WTC11 (cell line): Measurements from ENCODE around the gene RYR1. TPM values are rescaled to one million over a fixed set of nuclear protein-coding genes. Genes with fewer than 3 reads are reported as not detected.
A peak's percentile ranks its signal among the peaks of the same experiment; 100 is the strongest.

Experiments
- ATAC-seq: fragments of 200-7000 bp; cut with Tn5 transposase; 2 replicates; pipeline ENCODE4 v1.10.0; 2021; ENCODE audit warnings: mild to moderate bottlenecking, moderate library complexity
- CTCF ChIA-PET: fragments of 300-600 bp; sonication (Branson Sonifier 250); formaldehyde crosslinking; loops from one replicate; lab custom pipeline; 2021; ENCODE audit warnings: antibody characterized with exemption; lab: Charles Lee
- POLR2A ChIA-PET: fragments of 350-600 bp; sonication (Branson Sonifier 250); formaldehyde crosslinking; loops from one replicate; lab custom pipeline; 2021; ENCODE audit warnings: antibody characterized with exemption; lab: Charles Lee
- DNase-seq: peaks from one replicate; pipeline ENCODE4 v3.0.0; 2021; ENCODE audit warnings: low spot score
- H3K27ac Mint-ChIP-seq: 2 replicates; pipeline ENCODE4 v1.8.0; 2021; ENCODE audit warnings: mixed read lengths
- H3K27me3 Mint-ChIP-seq: 2 replicates; pipeline ENCODE4 v1.8.0; 2021; ENCODE audit warnings: low read depth, mild to moderate bottlenecking, moderate library complexity, mixed read lengths
- H3K36me3 Mint-ChIP-seq: 2 replicates; pipeline ENCODE4 v1.8.0; 2021; ENCODE audit warnings: mixed read lengths
- H3K4me1 Mint-ChIP-seq: 2 replicates; pipeline ENCODE4 v1.8.0; 2022; ENCODE audit warnings: mixed read lengths
- H3K4me3 Mint-ChIP-seq: 2 replicates; pipeline ENCODE4 v1.8.0; 2021; ENCODE audit warnings: mild to moderate bottlenecking, moderate library complexity, mixed read lengths
- H3K9me3 Mint-ChIP-seq: 2 replicates; pipeline ENCODE4 v1.8.0; 2021; ENCODE audit warnings: mixed read lengths
- CBFB ChIP-seq: sonication (generic); formaldehyde crosslinking; IDR thresholded peaks from 2 replicates; pipeline ENCODE4 v1.8.1; 2022; ENCODE audit warnings: mild to moderate bottlenecking, low read depth, missing genetic modification reagents
- CREB1 ChIP-seq: sonication (generic); formaldehyde crosslinking; IDR thresholded peaks from 2 replicates; pipeline ENCODE4 v1.8.0; 2023; ENCODE audit warnings: mild to moderate bottlenecking, missing genetic modification reagents
- CREM ChIP-seq: sonication (generic); formaldehyde crosslinking; IDR thresholded peaks from 2 replicates; pipeline ENCODE4 v1.8.1; 2022; ENCODE audit warnings: mild to moderate bottlenecking, missing genetic modification reagents, moderate library complexity
- ELF4 ChIP-seq: sonication (generic); formaldehyde crosslinking; IDR thresholded peaks from 2 replicates; pipeline ENCODE4 v1.8.1; 2022; ENCODE audit warnings: low read depth, mild to moderate bottlenecking, moderate library complexity, missing genetic modification reagents
- ETV6 ChIP-seq: sonication (generic); formaldehyde crosslinking; IDR thresholded peaks from 2 replicates; pipeline ENCODE4 v1.8.1; 2022; ENCODE audit warnings: mild to moderate bottlenecking, missing genetic modification reagents
- GABPB1 ChIP-seq: sonication (generic); formaldehyde crosslinking; IDR thresholded peaks from 2 replicates; pipeline ENCODE4 v1.8.1; 2023; ENCODE audit warnings: mild to moderate bottlenecking, missing genetic modification reagents
- GRHL2 ChIP-seq: fragments of 250-450 bp; sonication (Bioruptor Pico); IDR thresholded peaks from 2 replicates; pipeline ENCODE4 v1.8.0; 2022; ENCODE audit warnings: mild to moderate bottlenecking, moderate library complexity; ENCODE audit not compliant: insufficient replicate concordance, severe bottlenecking
- HMGXB4 ChIP-seq: sonication (generic); formaldehyde crosslinking; IDR thresholded peaks from 2 replicates; pipeline ENCODE4 v1.8.1; 2023; ENCODE audit warnings: mild to moderate bottlenecking, moderate library complexity, missing genetic modification reagents
- IRF2 ChIP-seq: sonication (generic); formaldehyde crosslinking; IDR thresholded peaks from 2 replicates; pipeline ENCODE4 v1.8.0; 2022; ENCODE audit warnings: low read depth, missing genetic modification reagents, borderline replicate concordance
- JUN ChIP-seq: sonication (generic); formaldehyde crosslinking; IDR thresholded peaks from 2 replicates; pipeline ENCODE4 v1.8.0; 2023; ENCODE audit warnings: mild to moderate bottlenecking, missing genetic modification reagents
- NFE2L1 ChIP-seq: sonication (generic); formaldehyde crosslinking; IDR thresholded peaks from 2 replicates; pipeline ENCODE4 v1.8.1; 2023; ENCODE audit warnings: missing genetic modification reagents
- NR1H2 ChIP-seq: sonication (generic); formaldehyde crosslinking; IDR thresholded peaks from 2 replicates; pipeline ENCODE4 v1.9.0; 2021; ENCODE audit warnings: mild to moderate bottlenecking, moderate library complexity, missing genetic modification reagents
- NR2C2 ChIP-seq: sonication (generic); formaldehyde crosslinking; IDR thresholded peaks from 2 replicates; pipeline ENCODE4 v1.8.0; 2022; ENCODE audit warnings: mild to moderate bottlenecking, missing genetic modification reagents
- NR3C1 ChIP-seq: sonication (generic); formaldehyde crosslinking; conservative IDR thresholded peaks from 2 replicates; pipeline ENCODE4 v1.8.1; 2023; ENCODE audit warnings: low read depth, mild to moderate bottlenecking, missing genetic modification reagents
- PRRX2 ChIP-seq: fragments of 250-450 bp; sonication (Bioruptor Pico); IDR thresholded peaks from 2 replicates; pipeline ENCODE4 v1.8.0; 2021; ENCODE audit warnings: mild to moderate bottlenecking
- RELA ChIP-seq: sonication (generic); formaldehyde crosslinking; IDR thresholded peaks from 2 replicates; pipeline ENCODE4 v1.8.1; 2022; ENCODE audit warnings: missing genetic modification reagents, mild to moderate bottlenecking, borderline replicate concordance
- RORB ChIP-seq: fragments of 250-450 bp; sonication (Bioruptor Pico); IDR thresholded peaks from 2 replicates; pipeline ENCODE4 v1.9.0; 2021; ENCODE audit warnings: mild to moderate bottlenecking
- ZBTB43 ChIP-seq: sonication (generic); formaldehyde crosslinking; IDR thresholded peaks from 2 replicates; pipeline ENCODE4 v1.8.1; 2023; ENCODE audit warnings: mild to moderate bottlenecking, missing genetic modification reagents
- ZNF219 ChIP-seq: sonication (generic); formaldehyde crosslinking; IDR thresholded peaks from 2 replicates; pipeline ENCODE4 v1.8.0; 2023; ENCODE audit warnings: missing genetic modification reagents, mild to moderate bottlenecking, borderline replicate concordance
- ZSCAN18 ChIP-seq: fragments of 250-450 bp; sonication (Bioruptor Pico); IDR thresholded peaks from 2 replicates; pipeline ENCODE4 v2.1.2; 2022; ENCODE audit warnings: mild to moderate bottlenecking, moderate library complexity
- total RNA-seq: library from RNA; stranded (reverse); gene quantifications from 3 replicates; pipeline ENCODE4 v1.2.3, GENCODE V29; 2021
- TF ChIP-seq, protein P1 (sequence below): sonication (generic); formaldehyde crosslinking; IDR thresholded peaks from 2 replicates; pipeline ENCODE4 v1.8.1; 2023; ENCODE audit warnings: mild to moderate bottlenecking, missing genetic modification reagents, moderate library complexity
- TF ChIP-seq, protein P2 (sequence below): sonication (generic); formaldehyde crosslinking; IDR thresholded peaks from 2 replicates; pipeline ENCODE4 v1.8.1; 2022; ENCODE audit warnings: low read depth, missing genetic modification reagents, borderline replicate concordance

The RYR1 gene
- total RNA-seq, 1 experiment from 2014 or later = 24.2 TPM

- POLR2A ChIA-PET = no interaction called here
- H3K36me3 Mint-ChIP-seq = peaks cover 19% of the 10 kb centered on the region
- no peak for TF ChIP-seq ZNF219 (CRISPR knock-in tag)
- TF ChIP-seq GABPB1 = no peak
- TF ChIP-seq ETV6 (CRISPR knock-in tag) = no peak
- no peak for TF ChIP-seq NR2C2
- TF ChIP-seq HMGXB4 (CRISPR knock-in tag) = no peak
- no peak for TF ChIP-seq NR3C1 (CRISPR knock-in tag)
- TF ChIP-seq CBFB (CRISPR knock-in tag) = no peak
- no peak for TF ChIP-seq ZSCAN18 (CRISPR knock-in tag)
- TF ChIP-seq GRHL2 (CRISPR knock-in tag) = no peak
- TF ChIP-seq, protein P1, sequence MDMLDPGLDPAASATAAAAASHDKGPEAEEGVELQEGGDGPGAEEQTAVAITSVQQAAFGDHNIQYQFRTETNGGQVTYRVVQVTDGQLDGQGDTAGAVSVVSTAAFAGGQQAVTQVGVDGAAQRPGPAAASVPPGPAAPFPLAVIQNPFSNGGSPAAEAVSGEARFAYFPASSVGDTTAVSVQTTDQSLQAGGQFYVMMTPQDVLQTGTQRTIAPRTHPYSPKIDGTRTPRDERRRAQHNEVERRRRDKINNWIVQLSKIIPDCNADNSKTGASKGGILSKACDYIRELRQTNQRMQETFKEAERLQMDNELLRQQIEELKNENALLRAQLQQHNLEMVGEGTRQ (CRISPR knock-in tag) = no peak
- TF ChIP-seq NR1H2 = no peak
- no peak for TF ChIP-seq CREB1 (CRISPR knock-in tag)
- no peak for ATAC-seq
- no peak overlapping the region for H3K4me3 Mint-ChIP-seq
- CTCF ChIA-PET = no interaction called here
- peaks cover 12% of the 10 kb centered on the region for H3K4me1 Mint-ChIP-seq
- H3K27me3 Mint-ChIP-seq = no peaks in the 10 kb centered on the region
- no peak overlapping the region for H3K27ac Mint-ChIP-seq
- peaks cover 3% of the 10 kb centered on the region for H3K9me3 Mint-ChIP-seq
- DNase-seq = no peak
Observed at GRCh38 chr19:38549061-38549460, 115.6 kb downstream of the RYR1 start.

- no peaks in the 10 kb centered on the region for H3K9me3 Mint-ChIP-seq
- 0 out of 2 replicates have a peak overlapping the region, but pooled peaks have one; percentile 1 for H3K27ac Mint-ChIP-seq
- ChIA-PET POLR2A (interaction anchor here (0.7 kb wide), 1 partner anchor 101 kb away, joined by 3 read pairs; no protein-coding TSS in a partner anchor), CTCF (no interaction called here)
- DNase-seq (no peak), ATAC-seq (no peak)
- H3K27me3 Mint-ChIP-seq = no peaks in the 10 kb centered on the region
- peaks cover 17% of the 10 kb centered on the region for H3K36me3 Mint-ChIP-seq
- H3K4me1 Mint-ChIP-seq = 0 out of 2 replicates have a peak, but pooled peaks cover 4% of the 10 kb centered on the region
- H3K4me3 Mint-ChIP-seq = no peak overlapping the region
- TF ChIP-seq RELA (no peak), PRRX2 (CRISPR knock-in tag) (no peak), JUN (CRISPR knock-in tag) (no peak), RORB (no peak), GRHL2 (CRISPR knock-in tag) (no peak), ELF4 (CRISPR knock-in tag) (no peak), ZBTB43 (CRISPR knock-in tag) (no peak), NFE2L1 (CRISPR knock-in tag) (no peak), ETV6 (CRISPR knock-in tag) (no peak), IRF2 (no peak), CREM (no peak)
- TF ChIP-seq, protein P2, sequence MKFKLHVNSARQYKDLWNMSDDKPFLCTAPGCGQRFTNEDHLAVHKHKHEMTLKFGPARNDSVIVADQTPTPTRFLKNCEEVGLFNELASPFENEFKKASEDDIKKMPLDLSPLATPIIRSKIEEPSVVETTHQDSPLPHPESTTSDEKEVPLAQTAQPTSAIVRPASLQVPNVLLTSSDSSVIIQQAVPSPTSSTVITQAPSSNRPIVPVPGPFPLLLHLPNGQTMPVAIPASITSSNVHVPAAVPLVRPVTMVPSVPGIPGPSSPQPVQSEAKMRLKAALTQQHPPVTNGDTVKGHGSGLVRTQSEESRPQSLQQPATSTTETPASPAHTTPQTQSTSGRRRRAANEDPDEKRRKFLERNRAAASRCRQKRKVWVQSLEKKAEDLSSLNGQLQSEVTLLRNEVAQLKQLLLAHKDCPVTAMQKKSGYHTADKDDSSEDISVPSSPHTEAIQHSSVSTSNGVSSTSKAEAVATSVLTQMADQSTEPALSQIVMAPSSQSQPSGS (CRISPR knock-in tag) = no peak
Observed at GRCh38 chr19:38549942-38550341, 116.5 kb downstream of the RYR1 start.
